HG03108 (cell line): Measurements from ENCODE around the gene CPNE4.

Experiments used
- ATAC-seq: cut with Tn5 transposase; IDR thresholded peaks from one replicate; pipeline ENCODE4 v1.9.1; 2021; ENCODE audit warnings: moderate library complexity; ENCODE audit not compliant: unreplicated experiment

Gene CPNE4

GRCh38 chr3:131485119-131485518 lies 549.7 kb downstream of the CPNE4 start:
- ATAC-seq = no peak

- no peak for ATAC-seq
Measured at GRCh38 chr3:131484496-131485111, 550.2 kb downstream of the CPNE4 start.
